Prostate gland (tissue), 2 donors: ENCODE results near the gene ZNF70. TPM values are rescaled to one million over a fixed set of nuclear protein-coding genes. Genes with fewer than 3 reads are reported as not detected.

Experiments used
- DNase-seq: peaks from one replicate; pipeline ENCODE4 v3.0.0-alpha.2; 2019; ENCODE audit warnings: low spot score
- H3K27ac ChIP-seq, 2 donors: fragments of 200-600 bp; sonication (generic); 2 replicates each; pipeline ENCODE4 v1.5.1; 2017 to 2019
- H3K27me3 ChIP-seq: fragments of 200-600 bp; sonication (generic); replicated peaks from 2 replicates; pipeline ENCODE4 v1.5.1; 2019; ENCODE audit not compliant: insufficient read depth
- H3K36me3 ChIP-seq, 2 donors: fragments of 200-600 bp; sonication (generic); 1 replicate in 1 of 2; 2 replicates in 1 of 2; pipeline versions ENCODE4 v1.5.1 to v1.8.1; 2017 to 2019
- H3K4me1 ChIP-seq: fragments of 200-600 bp; sonication (generic); replicated peaks from 2 replicates; pipeline ENCODE4 v1.5.1; 2019
- H3K4me3 ChIP-seq, 2 donors: fragments of 200-600 bp; sonication (generic); 2 replicates each; pipeline ENCODE4 v1.5.1; 2017 to 2019
- H3K9me3 ChIP-seq: fragments of 200-600 bp; sonication (generic); 2 replicates; pipeline ENCODE4 v1.5.1; 2017
- POLR2A ChIP-seq: fragments of 450-650 bp; IDR thresholded peaks from one replicate; pipeline ENCODE4 v1.6.1; 2016; ENCODE audit warnings: antibody characterized with exemption, mild to moderate bottlenecking
- POLR2AphosphoS5 ChIP-seq: sonication (generic); formaldehyde crosslinking; IDR thresholded peaks from one replicate; pipeline ENCODE4 v1.6.1; 2017; ENCODE audit warnings: antibody characterized with exemption
- WGBS: methylation state at CpG from one replicate; pipeline ENCODE4 v1.1.5; 2018; 5-methylcytosine and 5-hydroxymethylcytosine counted together
- intact Hi-C: fragments of 100-400 bp; cut with DNase I; formaldehyde crosslinking; loops from one replicate; pipeline ENCODE4 v1.14.2; 2022
- total RNA-seq, 2 donors: library from RNA; depleted of rRNA; stranded (reverse); fragments of >200 nt; gene quantifications; one replicate each; pipeline ENCODE4 v1.1.0, GENCODE V29; 2016
- TF ChIP-seq, protein P1 (sequence below), 4 experiments: fragments of 200-600 bp in 2 of 4; fragments of 450-650 bp in 2 of 4; sonication (generic) in 2 of 4; IDR thresholded peaks; 1 replicate in 3 of 4; 2 replicates in 1 of 4; pipeline ENCODE4 v1.5.1; 2016 to 2019; ENCODE audit warnings: antibody characterized with exemption in 4 of 4, mild to moderate bottlenecking in 2 of 4, moderate library complexity in 2 of 4

Gene ZNF70
- total RNA-seq, 2 donors from 2014 or later, result 5.2 to 8.1 TPM

DNA sequence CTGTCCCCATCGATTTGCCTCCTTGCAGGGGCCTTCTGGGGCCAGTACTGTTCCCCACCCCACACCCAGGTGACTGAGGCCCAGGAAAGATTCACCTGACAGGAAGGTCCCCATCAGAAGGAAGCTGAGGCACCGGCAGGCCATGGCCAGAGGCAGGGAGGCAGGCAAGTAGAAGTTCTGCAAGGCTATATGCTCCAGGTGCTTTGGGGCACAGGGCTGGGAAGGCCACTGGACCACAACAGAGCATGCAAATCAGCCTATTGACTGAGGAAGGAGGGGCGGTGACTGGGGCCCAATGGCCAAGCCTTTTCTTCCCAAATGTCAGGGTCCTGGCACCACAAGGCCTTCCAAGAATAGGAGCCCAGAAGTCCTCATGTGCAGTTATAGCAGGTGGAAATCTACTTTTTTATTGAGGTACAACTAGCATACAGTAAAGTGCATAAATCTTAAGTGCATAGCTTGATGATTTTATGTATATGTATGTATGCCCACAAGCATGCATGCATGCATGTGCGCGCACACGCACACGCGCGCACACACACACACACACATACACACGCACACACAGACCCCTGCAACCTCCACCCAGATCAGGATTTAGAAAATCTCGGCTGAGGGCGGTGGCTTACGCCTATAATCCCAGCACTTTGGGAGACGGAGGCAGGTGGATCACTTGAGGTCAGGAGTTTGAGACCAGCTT lies 3.5 kb upstream of the ZNF70 start, which contains the start of gene VPREB3:
Gene VPREB3, minus strand, starts transcription at position 206 of the 700 bp plus-strand sequence. Its CDS starts 62 bp downstream, at position 144.
- 94% methylated on average over 14 of the region's 14 CpGs for WGBS
- Histone ChIP-seq H3K9me3 (no peaks in the 10 kb centered on the region), H3K27ac (no peak within 1 kb of the TSS), H3K4me3 (no peak within 1 kb of the TSS), H3K36me3 (no peaks in the 10 kb centered on the region), H3K27me3 (no peaks in the 10 kb centered on the region), H3K4me1 (peaks cover 2% of the 10 kb centered on the region)
- DNase-seq, result no peak
- intact Hi-C loops, result no loop called here
- TF ChIP-seq POLR2AphosphoS5 (no peak), POLR2A (no peak)
- TF ChIP-seq, protein P1, sequence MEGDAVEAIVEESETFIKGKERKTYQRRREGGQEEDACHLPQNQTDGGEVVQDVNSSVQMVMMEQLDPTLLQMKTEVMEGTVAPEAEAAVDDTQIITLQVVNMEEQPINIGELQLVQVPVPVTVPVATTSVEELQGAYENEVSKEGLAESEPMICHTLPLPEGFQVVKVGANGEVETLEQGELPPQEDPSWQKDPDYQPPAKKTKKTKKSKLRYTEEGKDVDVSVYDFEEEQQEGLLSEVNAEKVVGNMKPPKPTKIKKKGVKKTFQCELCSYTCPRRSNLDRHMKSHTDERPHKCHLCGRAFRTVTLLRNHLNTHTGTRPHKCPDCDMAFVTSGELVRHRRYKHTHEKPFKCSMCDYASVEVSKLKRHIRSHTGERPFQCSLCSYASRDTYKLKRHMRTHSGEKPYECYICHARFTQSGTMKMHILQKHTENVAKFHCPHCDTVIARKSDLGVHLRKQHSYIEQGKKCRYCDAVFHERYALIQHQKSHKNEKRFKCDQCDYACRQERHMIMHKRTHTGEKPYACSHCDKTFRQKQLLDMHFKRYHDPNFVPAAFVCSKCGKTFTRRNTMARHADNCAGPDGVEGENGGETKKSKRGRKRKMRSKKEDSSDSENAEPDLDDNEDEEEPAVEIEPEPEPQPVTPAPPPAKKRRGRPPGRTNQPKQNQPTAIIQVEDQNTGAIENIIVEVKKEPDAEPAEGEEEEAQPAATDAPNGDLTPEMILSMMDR (IDR thresholded peaks at IDR 0.05), result no peak

DNA sequence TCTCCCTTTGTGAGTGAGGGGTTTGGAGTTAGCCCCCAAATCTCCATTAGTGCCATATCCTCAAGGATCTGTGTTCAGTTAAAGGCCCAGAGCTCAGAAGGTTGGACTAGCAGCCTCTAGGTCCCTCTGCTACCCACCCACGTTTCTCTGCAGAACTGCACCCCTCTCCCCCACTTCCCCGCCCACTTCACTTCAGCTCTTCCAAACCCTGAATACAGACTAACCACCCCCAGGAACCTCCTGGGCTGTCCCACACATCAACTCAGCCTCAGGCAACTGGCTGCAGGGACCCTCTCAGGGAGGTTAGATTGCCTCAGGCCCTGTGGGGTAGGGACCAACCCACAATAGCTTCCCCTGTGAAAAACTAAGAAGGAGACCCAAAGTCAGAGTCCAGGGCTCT lies 2.5 kb upstream of the ZNF70 start:
- intact Hi-C loops, result no loop called here
- Histone ChIP-seq H3K27ac (no peak overlapping the region), H3K9me3 (no peaks in the 10 kb centered on the region), H3K36me3 (no peaks in the 10 kb centered on the region), H3K4me1 (peaks cover 2% of the 10 kb centered on the region), H3K27me3 (no peaks in the 10 kb centered on the region), H3K4me3 (no peak overlapping the region)
- 82% methylated on average over 2 of the region's 2 CpGs for WGBS
- no peak for DNase-seq
- TF ChIP-seq, protein P1 (IDR thresholded peaks at IDR 0.05), result no peak
- no peak for TF ChIP-seq POLR2A
- no peak for TF ChIP-seq POLR2AphosphoS5

DNA sequence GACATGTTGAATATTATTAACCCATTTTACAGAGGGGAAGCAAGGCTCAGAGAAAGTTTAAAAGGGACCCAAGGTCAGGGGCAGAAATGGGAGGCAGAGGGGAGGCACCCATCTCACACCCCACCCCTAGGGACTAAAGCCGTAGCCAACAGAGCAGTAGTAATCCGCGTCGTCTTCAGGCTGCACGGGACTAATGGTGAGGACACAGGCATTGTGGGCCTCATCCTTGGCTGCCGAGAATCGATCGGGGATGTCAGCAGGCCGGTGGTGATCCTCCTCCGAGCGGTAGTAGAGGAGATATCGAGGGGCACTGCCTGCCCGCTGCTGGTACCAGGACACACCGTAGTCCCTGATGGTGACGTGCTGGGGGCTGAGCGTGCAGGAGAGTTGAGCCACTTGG lies 1.8 kb upstream of the ZNF70 start:
- no peaks in the 10 kb centered on the region for H3K27me3 ChIP-seq
- H3K4me1 ChIP-seq, result peaks cover 2% of the 10 kb centered on the region
- DNase-seq, result no peak
- intact Hi-C loops, result no loop called here
- no peak overlapping the region for H3K4me3 ChIP-seq
- H3K36me3 ChIP-seq, result no peaks in the 10 kb centered on the region
- WGBS, result 95% methylated on average over 16 of the region's 16 CpGs
- TF ChIP-seq POLR2A, result no peak
- TF ChIP-seq, protein P1 (IDR thresholded peaks at IDR 0.05), result no peak
- TF ChIP-seq POLR2AphosphoS5, result no peak
- no peaks in the 10 kb centered on the region for H3K9me3 ChIP-seq
- H3K27ac ChIP-seq, result no peak overlapping the region

DNA sequence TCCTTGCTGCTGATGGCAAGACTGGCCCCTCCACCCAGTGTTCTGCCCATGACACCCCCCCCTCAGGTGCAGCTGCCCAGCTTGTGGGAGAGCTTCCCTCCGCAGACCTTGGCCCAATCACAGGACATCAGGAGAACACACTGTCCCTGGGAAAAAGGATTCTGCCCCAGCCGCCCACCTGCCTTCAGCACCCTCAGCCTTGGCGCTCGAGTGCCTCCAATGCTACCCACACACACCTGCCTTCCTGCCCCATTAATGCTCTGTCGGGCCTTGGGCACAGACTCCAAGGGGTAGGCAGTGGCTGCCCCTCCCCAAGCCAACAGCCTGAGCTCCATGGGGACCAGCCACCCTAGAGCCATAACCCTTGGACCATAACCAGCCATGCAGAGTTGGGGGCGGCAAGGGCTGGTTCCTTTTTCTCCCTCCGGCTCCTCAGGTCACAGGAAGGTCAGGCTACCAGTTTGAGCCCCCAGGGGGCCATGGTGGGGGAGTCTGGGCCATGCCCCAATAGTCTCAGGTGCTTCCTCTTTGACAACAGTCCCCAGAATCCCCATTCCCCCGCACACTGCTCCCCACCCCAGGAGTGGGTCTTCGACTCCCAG lies 1.3 kb upstream of the ZNF70 start:
- TF ChIP-seq POLR2AphosphoS5, result no peak
- TF ChIP-seq, protein P1 (IDR thresholded peaks at IDR 0.05), result no peak
- TF ChIP-seq POLR2A, result no peak
- intact Hi-C loops, result no loop called here
- no peak for DNase-seq
- H3K4me3 ChIP-seq, result no peak overlapping the region
- no peaks in the 10 kb centered on the region for H3K9me3 ChIP-seq
- peaks cover 2% of the 10 kb centered on the region for H3K4me1 ChIP-seq
- no peaks in the 10 kb centered on the region for H3K36me3 ChIP-seq
- WGBS, result 83% methylated on average over 9 of the region's 9 CpGs
- no peak overlapping the region for H3K27ac ChIP-seq
- H3K27me3 ChIP-seq, result no peaks in the 10 kb centered on the region
